Karpas-422 (cell line): ENCODE results near the gene ARHGAP27. TPM values are rescaled to one million over a fixed set of nuclear protein-coding genes. Genes with fewer than 3 reads are reported as not detected.
A peak's percentile ranks its signal among the peaks of the same experiment; 100 is the strongest.

Source experiments
- DNase-seq: peaks from one replicate; pipeline ENCODE4 v3.0.0-alpha.2; 2015
- H2AFZ ChIP-seq: fragments of 200-600 bp; sonication (generic); 2 replicates; pipeline ENCODE4 v1.6.1; 2014; ENCODE audit warnings: antibody characterized with exemption, low read length, mixed read lengths
- H3K27ac ChIP-seq: fragments of 200-600 bp; sonication (generic); 2 replicates; pipeline ENCODE4 v1.5.1; 2014; ENCODE audit warnings: mild to moderate bottlenecking, low read length, moderate library complexity
- H3K27me3 ChIP-seq: fragments of 200-600 bp; sonication (generic); 2 replicates; pipeline ENCODE4 v1.6.1; 2014; ENCODE audit warnings: low read length, mixed read lengths
- H3K36me3 ChIP-seq: fragments of 200-600 bp; sonication (generic); 2 replicates; pipeline ENCODE4 v1.6.1; 2014; ENCODE audit warnings: low read length, mixed read lengths; ENCODE audit not compliant: insufficient read depth
- H3K4me1 ChIP-seq: fragments of 200-600 bp; sonication (generic); 2 replicates; pipeline ENCODE4 v1.6.1; 2014; ENCODE audit warnings: mild to moderate bottlenecking, low read length, mixed read lengths
- H3K4me2 ChIP-seq: fragments of 200-600 bp; sonication (generic); 2 replicates; pipeline ENCODE4 v1.6.1; 2014; ENCODE audit warnings: low read length, low read depth, mild to moderate bottlenecking; ENCODE audit not compliant: poor library complexity, severe bottlenecking
- H3K4me3 ChIP-seq: fragments of 200-600 bp; sonication (generic); 2 replicates; pipeline ENCODE4 v1.5.1; 2014; ENCODE audit warnings: mild to moderate bottlenecking, antibody characterized with exemption, low read length, mixed read lengths
- H3K79me2 ChIP-seq: fragments of 200-600 bp; sonication (generic); 2 replicates; pipeline ENCODE4 v1.6.1; 2014; ENCODE audit warnings: mild to moderate bottlenecking, low read length, mixed read lengths
- H3K9ac ChIP-seq: fragments of 200-600 bp; sonication (generic); 2 replicates; pipeline ENCODE4 v1.6.0; 2014; ENCODE audit warnings: low read length
- H3K9me2 ChIP-seq: fragments of 200-600 bp; sonication (generic), shearing (Covaris generic); replicated peaks from 2 replicates; pipeline ENCODE4 v1.6.0; 2014; ENCODE audit warnings: mild to moderate bottlenecking, low read length, moderate library complexity; ENCODE audit not compliant: insufficient read depth
- H3K9me3 ChIP-seq: fragments of 300-700, 200-600 bp; sonication (generic); 2 replicates; pipeline ENCODE4 v1.6.1; 2014; ENCODE audit warnings: low read length, mixed read lengths
- H4K20me1 ChIP-seq: fragments of 200-600 bp; sonication (generic); 2 replicates; pipeline ENCODE4 v1.6.1; 2014; ENCODE audit warnings: mild to moderate bottlenecking, antibody characterized with exemption, low read length, low read depth; ENCODE audit not compliant: insufficient read depth
- total RNA-seq: library from RNA; depleted of rRNA; stranded (reverse); fragments of >200 nt; shearing (Covaris generic); gene quantifications from 2 replicates; pipeline ENCODE4 v1.2.3, GENCODE V29; 2014; ENCODE audit warnings: low replicate concordance

The ARHGAP27 gene
- total RNA-seq, 1 experiment from 2014 or later: 24.9 TPM

DNA sequence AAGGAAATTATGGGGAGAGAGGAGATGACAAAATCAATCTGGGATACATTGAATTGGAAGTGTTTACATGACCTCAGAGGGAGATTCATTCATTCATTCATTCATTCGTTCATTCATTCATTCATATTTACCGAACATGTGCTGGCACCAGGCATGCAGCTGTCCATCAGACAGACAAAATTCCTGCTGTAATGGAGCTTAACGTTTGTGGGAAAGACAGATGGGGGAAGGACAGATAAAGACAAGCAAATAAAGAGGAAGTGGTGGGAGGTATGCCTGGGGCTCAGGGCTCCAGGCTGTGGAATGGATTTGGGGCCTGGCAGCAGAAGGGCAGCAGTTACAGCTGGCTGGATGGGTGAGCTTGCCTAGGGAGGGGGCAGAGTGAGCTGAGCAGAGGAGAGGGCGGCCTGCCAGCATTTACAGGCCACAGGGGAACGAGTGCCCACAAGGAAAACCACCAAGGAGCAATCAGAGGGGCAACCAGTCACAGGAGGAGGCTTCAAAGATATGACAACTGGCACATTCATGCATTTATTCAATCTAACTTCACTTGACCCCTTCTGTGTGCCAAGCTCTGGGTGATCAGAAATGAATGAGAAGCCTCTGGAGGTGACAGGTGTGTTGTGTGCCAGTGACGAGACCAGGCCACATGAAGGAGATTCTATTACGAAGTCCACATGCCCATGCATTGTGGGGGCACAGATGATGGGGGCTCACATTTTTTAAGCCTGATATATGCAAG lies 48.5 kb downstream of the ARHGAP27 start:
- no peak overlapping the region for H3K4me2 ChIP-seq
- no peak overlapping the region for H3K9ac ChIP-seq
- 0 out of 2 replicates have a peak, but pooled peaks cover 5% of the 10 kb centered on the region for H4K20me1 ChIP-seq

DNA sequence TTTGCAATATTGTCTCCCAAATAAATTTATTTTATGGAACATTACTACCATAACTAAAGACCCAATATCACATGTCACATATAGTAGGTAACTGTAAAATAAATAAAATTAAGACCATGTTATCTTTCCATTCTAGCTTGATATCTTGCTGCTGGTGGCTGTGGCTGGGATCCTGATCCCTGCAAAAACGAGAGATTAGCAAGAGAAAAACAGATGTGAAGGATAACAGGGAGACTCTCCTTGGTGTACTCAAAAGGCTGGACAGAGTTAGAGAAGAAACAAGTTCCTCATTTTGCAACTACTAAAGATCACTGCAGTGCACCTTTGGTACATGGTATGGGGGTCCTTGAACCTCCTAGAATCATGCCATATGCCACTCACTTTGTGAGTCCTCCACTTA lies 49.7 kb downstream of the ARHGAP27 start:
- H3K36me3 ChIP-seq: no peaks in the 10 kb centered on the region
- H3K4me2 ChIP-seq: no peak overlapping the region
- no peaks in the 10 kb centered on the region for H3K9me3 ChIP-seq
- no peaks in the 10 kb centered on the region for H3K27me3 ChIP-seq
- no peak for DNase-seq
- H3K9ac ChIP-seq: no peak overlapping the region
- no peaks in the 10 kb centered on the region for H3K79me2 ChIP-seq
- no peaks in the 10 kb centered on the region for H4K20me1 ChIP-seq
- no peak overlapping the region for H2AFZ ChIP-seq
- peaks cover 6% of the 10 kb centered on the region for H3K4me1 ChIP-seq
- H3K27ac ChIP-seq: no peak overlapping the region
- H3K9me2 ChIP-seq: no peaks in the 10 kb centered on the region
- no peak overlapping the region for H3K4me3 ChIP-seq

More for the DNA sequence above, 48.5 kb downstream of the ARHGAP27 start:
- no peaks in the 10 kb centered on the region for H3K79me2 ChIP-seq
- no peak overlapping the region for H3K27ac ChIP-seq
- no peaks in the 10 kb centered on the region for H3K27me3 ChIP-seq
- no peaks in the 10 kb centered on the region for H3K36me3 ChIP-seq
- H3K9me3 ChIP-seq: no peaks in the 10 kb centered on the region
- peaks cover 6% of the 10 kb centered on the region for H3K4me1 ChIP-seq
- no peak overlapping the region for H2AFZ ChIP-seq
- no peak overlapping the region for H3K4me3 ChIP-seq
- DNase-seq: no peak
- H3K9me2 ChIP-seq: no peaks in the 10 kb centered on the region

DNA sequence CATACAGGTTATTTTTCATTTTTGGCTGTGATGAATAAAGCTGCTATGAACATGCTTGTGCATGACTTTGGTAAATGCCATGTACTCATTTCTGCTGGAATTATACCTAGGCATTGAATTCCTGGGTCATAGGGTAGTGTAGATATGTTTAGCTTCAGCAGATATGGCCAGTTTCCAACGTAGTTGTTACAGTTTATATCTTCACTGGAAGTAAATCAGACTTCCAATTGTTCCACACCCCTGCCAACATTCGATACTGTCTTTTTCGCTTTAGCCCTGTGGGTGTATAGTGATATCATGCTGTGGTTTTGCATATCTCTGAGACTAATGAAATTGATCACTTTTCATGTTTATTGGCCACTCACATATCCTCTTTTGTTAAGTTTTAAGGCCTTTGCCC lies 50.4 kb downstream of the ARHGAP27 start:
- no peak overlapping the region for H3K4me3 ChIP-seq
- H3K9me3 ChIP-seq: no peaks in the 10 kb centered on the region
- H3K36me3 ChIP-seq: no peaks in the 10 kb centered on the region
- H4K20me1 ChIP-seq: no peaks in the 10 kb centered on the region
- H3K9me2 ChIP-seq: no peaks in the 10 kb centered on the region
- no peaks in the 10 kb centered on the region for H3K27me3 ChIP-seq
- H3K9ac ChIP-seq: no peak overlapping the region
- H3K4me2 ChIP-seq: no peak overlapping the region
- peaks cover 6% of the 10 kb centered on the region for H3K4me1 ChIP-seq
- H3K79me2 ChIP-seq: no peaks in the 10 kb centered on the region
- DNase-seq: peak; percentile 20
- no peak overlapping the region for H3K27ac ChIP-seq
- H2AFZ ChIP-seq: no peak overlapping the region

DNA sequence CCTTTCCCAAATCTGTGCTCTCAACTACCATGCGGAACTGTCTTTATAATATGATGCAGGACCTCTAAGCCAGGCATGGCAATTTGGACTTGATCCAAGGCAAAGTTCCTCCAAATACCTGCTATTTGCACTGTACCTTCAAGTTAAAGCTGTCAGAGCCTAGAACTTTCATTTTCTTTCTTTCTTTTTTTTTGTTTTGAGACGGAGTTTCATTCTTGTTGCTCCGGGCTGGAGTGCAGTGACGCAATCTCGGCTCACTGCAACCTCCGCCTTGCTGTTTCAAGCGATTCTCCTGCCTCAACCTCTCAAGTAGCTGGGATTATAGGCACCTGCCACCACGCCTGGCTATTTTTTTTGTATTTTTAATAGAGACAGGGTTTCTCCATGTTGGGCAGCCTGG lies 51.7 kb downstream of the ARHGAP27 start:
- Histone ChIP-seq H3K4me2 (no peak overlapping the region), H3K9ac (no peak overlapping the region), H3K9me3 (no peaks in the 10 kb centered on the region), H3K79me2 (no peaks in the 10 kb centered on the region), H3K36me3 (no peaks in the 10 kb centered on the region), H3K4me1 (peaks cover 6% of the 10 kb centered on the region), H3K27ac (no peak overlapping the region), H3K27me3 (no peaks in the 10 kb centered on the region), H4K20me1 (no peaks in the 10 kb centered on the region), H2AFZ (no peak overlapping the region), H3K4me3 (no peak overlapping the region), H3K9me2 (no peaks in the 10 kb centered on the region)
- peak; percentile 39 for DNase-seq

DNA sequence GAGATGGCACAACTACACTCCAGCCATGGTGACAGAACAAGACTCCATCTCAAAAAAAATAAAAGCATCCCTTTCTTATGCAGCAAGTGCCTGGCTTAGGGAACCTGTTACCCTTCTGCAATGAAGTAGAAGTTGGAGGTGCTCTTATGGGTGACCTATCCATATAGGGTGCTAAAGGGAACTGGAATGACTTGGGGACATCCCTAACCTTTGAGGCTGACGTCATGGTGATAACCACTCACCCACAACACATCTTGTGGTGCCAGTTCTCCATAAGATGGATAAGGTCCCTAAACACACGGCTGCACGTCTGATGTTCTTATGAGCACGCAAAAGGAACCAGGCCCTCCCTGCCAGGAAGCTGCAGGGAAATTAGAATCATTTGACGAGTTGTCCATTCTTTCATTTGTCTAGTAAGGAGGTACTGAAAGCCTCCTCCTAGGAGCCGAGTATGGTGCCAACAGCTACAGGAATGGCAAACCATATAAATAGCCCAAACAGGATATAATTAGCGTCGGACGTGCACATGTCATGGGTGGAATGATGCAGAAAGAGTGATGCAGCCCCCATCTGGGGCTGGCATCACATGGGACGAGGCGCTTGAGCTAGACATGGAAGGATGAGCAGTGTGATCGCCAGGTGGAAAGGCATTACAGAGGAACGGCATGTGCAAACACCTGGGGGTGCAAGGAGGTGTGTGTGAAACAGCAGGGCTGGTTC lies 52.5 kb downstream of the ARHGAP27 start:
- Histone ChIP-seq H3K4me3 (no peak overlapping the region), H3K9me2 (no peaks in the 10 kb centered on the region), H3K36me3 (no peaks in the 10 kb centered on the region), H2AFZ (no peak overlapping the region), H3K27me3 (no peaks in the 10 kb centered on the region), H3K4me1 (peaks cover 6% of the 10 kb centered on the region), H3K9ac (no peak overlapping the region), H3K9me3 (no peaks in the 10 kb centered on the region), H4K20me1 (no peaks in the 10 kb centered on the region), H3K79me2 (no peaks in the 10 kb centered on the region), H3K27ac (no peak overlapping the region), H3K4me2 (no peak overlapping the region)
- DNase-seq: no peak

DNA sequence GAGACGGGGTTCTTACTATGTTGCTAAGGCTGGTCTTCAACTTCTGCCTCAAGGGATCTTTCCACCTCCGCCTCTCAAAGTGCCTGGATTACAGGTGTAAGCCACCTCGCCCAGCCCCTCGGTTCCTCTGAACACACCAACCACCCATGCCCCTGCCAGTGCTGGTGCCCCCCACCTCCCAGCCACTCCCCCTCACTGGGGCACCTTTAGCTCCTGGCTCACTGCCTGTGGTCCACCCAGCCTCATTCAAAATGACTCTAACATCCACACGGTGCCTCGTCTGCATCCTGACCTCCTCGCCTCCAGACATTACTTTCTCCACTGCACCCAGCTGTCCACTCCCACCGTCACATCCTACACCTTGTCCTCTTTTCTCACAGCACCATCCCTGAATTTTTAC lies 55.3 kb downstream of the ARHGAP27 start:
- H2AFZ ChIP-seq: no peak overlapping the region
- H3K27ac ChIP-seq: no peak overlapping the region
- H3K4me3 ChIP-seq: no peak overlapping the region
- peaks cover 6% of the 10 kb centered on the region for H3K4me1 ChIP-seq
- no peaks in the 10 kb centered on the region for H3K9me2 ChIP-seq
- H3K79me2 ChIP-seq: no peaks in the 10 kb centered on the region
- H4K20me1 ChIP-seq: no peaks in the 10 kb centered on the region
- no peaks in the 10 kb centered on the region for H3K9me3 ChIP-seq
- no peaks in the 10 kb centered on the region for H3K36me3 ChIP-seq
- no peak for DNase-seq
- no peak overlapping the region for H3K9ac ChIP-seq
- no peak overlapping the region for H3K4me2 ChIP-seq
- H3K27me3 ChIP-seq: no peaks in the 10 kb centered on the region

DNA sequence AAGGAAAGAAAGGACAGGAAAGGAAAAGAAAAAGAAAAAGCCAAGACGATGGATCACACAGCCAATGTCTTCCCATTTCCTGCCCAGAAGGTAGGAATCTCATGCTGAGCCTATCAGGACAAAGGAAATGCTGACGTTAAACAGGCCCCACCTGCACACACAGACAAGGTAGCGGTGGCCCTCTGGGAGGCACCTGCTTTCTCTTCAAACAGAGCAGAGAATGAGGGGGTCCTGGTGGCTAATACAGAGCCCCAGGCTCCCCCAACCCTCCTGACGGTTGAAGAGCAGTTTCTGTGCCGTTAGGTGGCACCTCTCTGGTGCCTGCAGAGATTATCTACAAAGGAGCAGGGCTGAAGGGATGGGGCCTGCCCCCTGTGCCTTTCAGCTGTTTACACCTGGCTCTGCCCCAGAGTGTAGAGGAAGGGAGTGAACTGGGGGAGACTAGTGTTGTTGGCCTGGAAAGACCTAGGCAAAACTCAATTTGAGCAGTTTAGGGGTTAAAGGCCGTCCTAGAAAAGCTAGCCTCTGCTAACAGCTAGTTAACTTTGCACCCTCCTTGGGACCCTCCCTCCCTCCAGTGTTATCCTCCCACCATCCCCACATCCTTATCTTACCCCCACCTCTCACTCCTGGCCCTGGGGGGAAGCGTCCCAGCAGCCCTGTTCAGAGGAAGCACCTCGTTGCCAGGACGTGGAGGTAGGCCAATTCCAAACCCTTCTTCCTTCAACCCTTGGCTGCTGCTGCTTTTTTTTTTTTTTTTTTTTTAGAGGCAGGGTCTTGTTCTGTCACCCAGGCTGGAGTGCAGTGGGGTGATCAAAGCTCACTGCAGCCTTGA lies 56.3 kb downstream of the ARHGAP27 start:
- H2AFZ ChIP-seq: no peak overlapping the region
- H3K36me3 ChIP-seq: no peaks in the 10 kb centered on the region
- no peaks in the 10 kb centered on the region for H3K79me2 ChIP-seq
- no peaks in the 10 kb centered on the region for H3K9me3 ChIP-seq
- no peak overlapping the region for H3K27ac ChIP-seq
- no peaks in the 10 kb centered on the region for H4K20me1 ChIP-seq
- H3K9me2 ChIP-seq: no peaks in the 10 kb centered on the region
- H3K27me3 ChIP-seq: no peaks in the 10 kb centered on the region
- DNase-seq: no peak
- no peak overlapping the region for H3K4me2 ChIP-seq
- peaks cover 6% of the 10 kb centered on the region for H3K4me1 ChIP-seq
- no peak overlapping the region for H3K9ac ChIP-seq
- no peak overlapping the region for H3K4me3 ChIP-seq

DNA sequence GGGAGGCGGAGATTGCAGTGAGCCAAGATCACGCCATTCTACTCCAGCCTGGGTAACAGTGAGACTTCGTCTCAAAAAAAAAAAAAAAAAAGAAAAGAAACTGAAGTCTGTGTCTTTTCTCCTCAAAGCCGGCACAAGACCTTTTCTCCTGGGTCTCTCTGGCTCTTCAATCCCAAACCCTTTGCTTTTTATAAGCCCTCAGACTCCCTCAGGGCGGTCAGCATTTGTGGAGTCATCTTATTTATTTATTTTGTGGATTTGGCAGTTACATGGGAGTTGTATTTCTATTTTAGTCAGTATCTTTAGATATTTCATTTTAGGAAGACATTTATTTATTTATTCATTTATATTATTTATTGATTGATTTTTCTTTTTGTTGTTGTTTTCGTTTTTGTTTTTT lies 58.2 kb downstream of the ARHGAP27 start:
- Histone ChIP-seq H3K27me3 (no peaks in the 10 kb centered on the region), H2AFZ (no peak overlapping the region), H3K9me3 (no peaks in the 10 kb centered on the region), H3K9ac (no peak overlapping the region), H4K20me1 (no peaks in the 10 kb centered on the region), H3K4me3 (no peak overlapping the region), H3K4me2 (no peak overlapping the region), H3K9me2 (no peaks in the 10 kb centered on the region), H3K4me1 (peaks cover 7% of the 10 kb centered on the region), H3K79me2 (no peaks in the 10 kb centered on the region), H3K27ac (no peak overlapping the region), H3K36me3 (no peaks in the 10 kb centered on the region)
- no peak for DNase-seq
